Liver (tissue), 9 donors: ENCODE data around the gene CDC27. TPM values are rescaled to one million over a fixed set of nuclear protein-coding genes. Genes with fewer than 3 reads are reported as not detected.
"Not testable (repeated sequence)": the region's sequence is repeated elsewhere in the genome, so short reads cannot be mapped to it uniquely, and the experiment has no call there.

ENCODE experiments used
- DNase-seq: peaks from one replicate; pipeline ENCODE4 v3.0.0-alpha.2; 2017; ENCODE audit warnings: low spot score
- H3K27ac ChIP-seq, 2 donors: one replicate each; pipeline ENCODE4 v1.7.0; 2013; ENCODE audit warnings: inconsistent platforms in 2 of 2, low read length in 2 of 2, control low read depth in 1 of 2, low read depth in 1 of 2, mild to moderate bottlenecking in 1 of 2
- H3K27me3 ChIP-seq, 4 donors: one replicate each; pipeline versions ENCODE4 v1.6.1 to v1.7.0; 2013; ENCODE audit warnings: low read length in 3 of 4, inconsistent platforms in 1 of 4, mild to moderate bottlenecking in 1 of 4, moderate library complexity in 1 of 4; ENCODE audit not compliant: control insufficient read depth in 4 of 4, insufficient read depth in 4 of 4
- H3K36me3 ChIP-seq, 4 donors: one replicate each; pipeline versions ENCODE4 v1.6.1 to v1.7.0; 2013; ENCODE audit warnings: low read length in 3 of 4, mild to moderate bottlenecking in 3 of 4, low read depth in 1 of 4, moderate library complexity in 1 of 4; ENCODE audit not compliant: control insufficient read depth in 4 of 4, insufficient read depth in 3 of 4
- H3K4me1 ChIP-seq, 4 donors: one replicate each; pipeline versions ENCODE4 v1.6.1 to v1.7.0; 2013; ENCODE audit warnings: low read length in 3 of 4, mild to moderate bottlenecking in 3 of 4, moderate library complexity in 1 of 4; ENCODE audit not compliant: control insufficient read depth in 4 of 4, insufficient read depth in 4 of 4
- H3K4me3 ChIP-seq, 3 donors: one replicate each; pipeline versions ENCODE4 v1.6.1 to v1.7.0; 2013; ENCODE audit warnings: low read length in 3 of 3, control low read depth in 1 of 3, low read depth in 1 of 3, mild to moderate bottlenecking in 1 of 3
- H3K9ac ChIP-seq, 2 donors: one replicate each; pipeline ENCODE4 v1.7.0; 2013; ENCODE audit warnings: low read length in 2 of 2, mild to moderate bottlenecking in 2 of 2, moderate library complexity in 2 of 2, control low read depth in 1 of 2, low read depth in 1 of 2
- H3K9me3 ChIP-seq, 4 donors: one replicate each; pipeline versions ENCODE4 v1.6.1 to v1.7.0; 2013; ENCODE audit warnings: low read length in 3 of 4; ENCODE audit not compliant: control insufficient read depth in 4 of 4
- WGBS: extraction: QIAGEN DNeasy Blood & Tissue Kit; methylation state at CpG from one replicate; pipeline ENCODE4 v1.1.7; 2013; 5-methylcytosine and 5-hydroxymethylcytosine counted together
- polyA plus RNA-seq, 2 donors: library from polyadenylated mRNA; stranded (reverse) in 1 of 2; unstranded in 1 of 2; fragments of 200-250 nt in 1 of 2; fragments of >200 nt in 1 of 2; fragmentation: Nextera tagmentation in 1 of 2; extraction: Ambion mirVana in 1 of 2; gene quantifications; one replicate each; pipeline versions ENCODE4 v1.2.1 to v1.2.3, GENCODE V29; 2013 to 2015
- total RNA-seq, 2 donors: library from RNA; depleted of rRNA; stranded (reverse); fragments of >200 nt; gene quantifications; one replicate each; pipeline ENCODE4 v1.2.3, GENCODE V29; 2014
- donor health status: healthy.
- donor health status: healthy.
- donor health status: healthy.
- donor health status: healthy.
- donor health status: healthy.

Gene CDC27
- total and polyA plus RNA-seq, 4 donors = 16.8 to 148 (median 27.1) TPM

GRCh38 chr17:47071171-47071570, 117.9 kb downstream of the CDC27 start:
- not testable (repeated sequence) for H3K9me3 ChIP-seq, H3K27ac ChIP-seq, H3K36me3 ChIP-seq, H3K4me3 ChIP-seq, H3K27me3 ChIP-seq, DNase-seq, H3K9ac ChIP-seq, H3K4me1 ChIP-seq
- WGBS = 79% methylated on average over 2 of the region's 2 CpGs

- WGBS = 78% methylated on average over 4 of the region's 4 CpGs
- H3K36me3 ChIP-seq, DNase-seq, H3K9me3 ChIP-seq, H3K4me3 ChIP-seq, H3K27ac ChIP-seq, H3K4me1 ChIP-seq, H3K27me3 ChIP-seq, H3K9ac ChIP-seq: not testable (repeated sequence)
Measured at GRCh38 chr17:47070266-47070665, 118.8 kb downstream of the CDC27 start.

Other genes with a start within 250 kb of the CDC27 start
- not detected for gene RPRML, start 210.0 kb downstream of the CDC27 start, total RNA-seq
- gene RPRML, start 210.0 kb downstream of the CDC27 start, polyA plus RNA-seq = under 1 TPM in 1 of 2 donors, not detected in 1; 0.06 TPM
- 100 to 1,000 TPM in 1 of 2 donors, not detected in 1; 215 TPM for gene MYL4, start 20.1 kb upstream of the CDC27 start, total RNA-seq
- gene MYL4, start 20.1 kb upstream of the CDC27 start, polyA plus RNA-seq = under 1 TPM; 0.19 to 0.22 TPM
- 10 to 100 TPM in 1 of 2 donors, 1 to 10 TPM in 1; 4.8 to 33.4 TPM for gene ITGB3, start 64.5 kb upstream of the CDC27 start, total RNA-seq
- 1 to 10 TPM in 1 of 2 donors, under 1 TPM in 1; 0.47 to 2.8 TPM for gene ITGB3, start 64.5 kb upstream of the CDC27 start, polyA plus RNA-seq
- gene EFCAB13, start 134.7 kb upstream of the CDC27 start, total RNA-seq = 1 to 10 TPM; 2.0 to 2.6 TPM
- gene EFCAB13, start 134.7 kb upstream of the CDC27 start, polyA plus RNA-seq = 1 to 10 TPM in 1 of 2 donors, under 1 TPM in 1; 0.80 to 2.9 TPM